H1 (cell line): Measurements from ENCODE around the gene CCDC73. TPM values are rescaled to one million over a fixed set of nuclear protein-coding genes. Genes with fewer than 3 reads are reported as not detected.

ENCODE experiments used
- CTBP2 ChIP-seq: IDR thresholded peaks from 2 replicates; pipeline ENCODE4 v1.7.0; 2011; ENCODE audit warnings: borderline replicate concordance, mild to moderate bottlenecking, moderate library complexity, mixed read lengths, low read length; ENCODE audit not compliant: insufficient read depth, insufficient read length
- polyA plus RNA-seq, 7 experiments: library from polyadenylated mRNA; depleted of rRNA in 3 of 7; stranded (reverse) in 5 of 7; unstranded in 2 of 7; fragments of >200 nt in 5 of 7; fragments of 200-250 nt in 2 of 7; gene quantifications; 1 replicate in 5 of 7; 2 replicates in 1 of 7; 4 replicates in 1 of 7; pipeline versions ENCODE4 v1.2.1 to v1.2.3, GENCODE V29; 2011 to 2013; ENCODE audit warnings: missing spikeins in 2 of 7, mixed read lengths in 2 of 7
- total RNA-seq: library from RNA; stranded (reverse); fragmentation: NEBNext Ultra II Directional; extraction: Animal tissue kit (Norgen Biotek cat#: 25700); gene quantifications from 2 replicates; pipeline ENCODE4 v1.2.1, GENCODE V29; 2021

Gene CCDC73
- total and polyA plus RNA-seq, 2 of the 8 experiments (the other 6 are each of a cell fraction or from before 2014, with no cell fraction given), result not detected

DNA sequence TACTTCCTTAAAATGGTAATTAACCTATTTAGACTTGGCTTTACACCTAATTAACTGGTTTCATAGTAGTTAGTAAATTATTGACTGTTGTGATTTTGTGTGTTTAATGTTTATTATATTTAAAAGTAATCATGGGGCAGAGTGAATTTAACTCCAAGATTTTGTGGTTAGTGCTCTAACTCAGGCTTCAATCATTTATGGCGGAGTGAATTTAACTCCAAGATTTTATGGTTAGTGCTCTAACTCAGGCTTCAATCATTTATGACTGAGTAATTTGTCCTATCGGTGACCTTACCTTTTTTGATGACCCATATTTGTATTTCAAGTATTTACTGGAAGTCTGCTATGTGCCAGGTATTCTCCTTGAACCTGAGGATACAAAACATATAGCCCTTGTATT lies 42.5 kb upstream of the CCDC73 start (continued):
- TF ChIP-seq CTBP2, result no peak
